PFSK-1 (cell line): ENCODE measurements around the gene ABHD18.

Source experiments
- POLR2AphosphoS5 ChIP-seq: IDR thresholded peaks from 2 replicates; pipeline ENCODE4 v1.6.1; 2012; ENCODE audit warnings: low read depth, mild to moderate bottlenecking, control low read depth, low read length, moderate library complexity
- REST ChIP-seq, 2 experiments: IDR thresholded peaks; 2 replicates each; pipeline versions ENCODE4 v1.6.1 to v1.8.0; 2011 to 2012; ENCODE audit warnings: low read depth in 2 of 2, low read length in 2 of 2, control low read depth in 1 of 2, inconsistent platforms in 1 of 2, mild to moderate bottlenecking in 1 of 2, moderate library complexity in 1 of 2; ENCODE audit not compliant: insufficient read depth in 1 of 2
- SIN3A ChIP-seq: IDR thresholded peaks from 2 replicates; pipeline ENCODE4 v1.6.1; 2012; ENCODE audit warnings: mild to moderate bottlenecking, low read length, moderate library complexity, borderline replicate concordance; ENCODE audit not compliant: insufficient read depth
- TAF1 ChIP-seq: IDR thresholded peaks from 2 replicates; pipeline ENCODE4 v1.6.1; 2012; ENCODE audit warnings: low read length, control low read depth, borderline replicate concordance; ENCODE audit not compliant: insufficient read depth

- no peak for TF ChIP-seq POLR2AphosphoS5
- TF ChIP-seq SIN3A, result no peak
- TF ChIP-seq REST (IDR thresholded peaks at IDR 0.05; ENCODE audit: insufficient read depth in 1 of 2, low read depth in 2 of 2, low read length in 2 of 2), result no peak
- no peak for TF ChIP-seq TAF1
Observed at GRCh38 chr4:128025319-128025718, 60.1 kb downstream of the ABHD18 start.
